Measurements from ENCODE around the gene CDC25B.

Gene CDC25B

DNA sequence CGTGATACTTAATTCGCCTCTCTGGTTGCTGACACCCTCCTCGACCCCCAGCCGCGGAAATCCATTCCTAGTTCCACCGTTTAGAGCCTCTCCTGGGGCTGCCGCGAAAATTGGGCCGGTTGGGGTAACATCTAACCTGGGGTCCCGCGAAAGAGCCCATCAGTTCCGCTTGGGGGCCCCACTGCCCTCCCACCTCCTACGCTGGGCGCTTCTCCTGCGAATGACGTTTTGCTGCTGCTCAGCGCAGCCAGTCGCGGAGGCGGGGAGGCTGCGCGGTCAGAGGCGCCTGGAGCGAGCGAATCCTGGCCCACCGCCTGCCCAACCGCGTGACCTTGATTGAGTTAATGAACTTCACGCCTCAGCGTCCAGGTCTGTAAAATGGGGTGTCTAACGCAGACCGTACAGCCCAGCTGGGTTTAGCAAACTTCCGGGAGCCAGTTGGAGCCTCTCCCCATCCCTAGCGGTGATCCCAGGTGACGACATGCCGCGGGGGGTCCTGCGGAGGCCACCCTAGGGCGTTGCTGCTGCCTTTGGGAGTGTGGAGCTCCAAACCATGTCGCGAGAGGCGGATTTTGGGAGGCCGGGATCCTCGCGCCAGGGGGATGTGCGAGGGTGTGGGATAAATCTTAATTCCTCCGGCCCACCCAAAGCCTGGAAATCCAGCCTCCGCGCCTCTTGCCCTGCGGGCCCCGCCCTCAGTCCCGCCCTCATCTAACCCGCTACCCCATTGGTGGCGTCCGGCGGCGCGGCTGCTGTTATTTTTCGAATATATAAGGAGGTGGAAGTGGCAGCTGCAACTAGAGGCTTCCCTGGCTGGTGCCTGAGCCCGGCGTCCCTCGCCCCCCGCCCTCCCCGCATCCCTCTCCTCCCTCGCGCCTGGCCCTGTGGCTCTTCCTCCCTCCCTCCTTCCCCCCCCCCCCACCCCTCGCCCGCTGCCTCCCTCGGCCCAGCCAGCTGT is at the start of gene CDC25B:
Gene CDC25B (plus strand): TSS at position 800 of the 958 bp plus-strand sequence. CDS start 222 bp downstream, outside the sequence.
- no peak for FAIRE-seq

DNA sequence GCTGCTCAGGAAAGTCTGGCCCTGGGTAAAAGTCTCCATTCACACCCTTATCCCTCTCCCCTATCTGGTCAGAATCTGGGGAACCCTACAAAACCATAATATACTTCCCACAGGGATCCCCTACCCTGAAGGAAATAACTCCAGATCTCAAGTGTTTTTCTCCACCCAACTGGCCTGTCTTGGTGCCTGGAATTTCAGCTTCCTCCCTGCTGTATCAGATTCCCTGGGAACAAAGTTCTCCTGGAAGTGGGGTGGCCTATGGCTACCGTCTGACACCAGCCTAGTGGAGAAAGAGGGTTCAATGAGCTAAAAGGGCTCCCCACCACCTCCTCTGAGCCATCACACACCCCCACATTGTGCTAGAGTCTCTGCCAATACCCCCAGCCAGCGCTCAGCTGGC is 48.6 kb upstream of the CDC25B start:
- FAIRE-seq = no peak

DNA sequence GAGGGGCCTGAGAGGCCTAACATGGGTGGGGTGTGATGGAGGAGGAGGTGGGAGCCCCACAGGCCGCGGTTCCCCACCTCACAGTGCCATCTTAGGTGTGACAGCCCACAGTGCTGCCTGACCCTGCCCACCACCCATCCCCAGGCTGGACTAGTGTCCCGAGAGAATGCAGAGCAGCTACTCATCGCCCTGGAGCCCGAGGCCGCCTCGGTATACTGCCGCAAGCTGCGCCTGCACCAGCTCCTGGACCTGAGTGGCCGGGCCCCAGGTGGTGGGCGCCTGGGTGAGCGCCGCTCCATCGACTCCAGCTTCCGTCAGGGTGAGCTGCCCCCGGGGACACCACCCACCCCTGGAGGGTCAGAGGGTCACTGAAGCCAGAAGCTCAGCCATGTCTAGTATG is 48.0 kb upstream of the CDC25B start:
- no peak for FAIRE-seq

DNA sequence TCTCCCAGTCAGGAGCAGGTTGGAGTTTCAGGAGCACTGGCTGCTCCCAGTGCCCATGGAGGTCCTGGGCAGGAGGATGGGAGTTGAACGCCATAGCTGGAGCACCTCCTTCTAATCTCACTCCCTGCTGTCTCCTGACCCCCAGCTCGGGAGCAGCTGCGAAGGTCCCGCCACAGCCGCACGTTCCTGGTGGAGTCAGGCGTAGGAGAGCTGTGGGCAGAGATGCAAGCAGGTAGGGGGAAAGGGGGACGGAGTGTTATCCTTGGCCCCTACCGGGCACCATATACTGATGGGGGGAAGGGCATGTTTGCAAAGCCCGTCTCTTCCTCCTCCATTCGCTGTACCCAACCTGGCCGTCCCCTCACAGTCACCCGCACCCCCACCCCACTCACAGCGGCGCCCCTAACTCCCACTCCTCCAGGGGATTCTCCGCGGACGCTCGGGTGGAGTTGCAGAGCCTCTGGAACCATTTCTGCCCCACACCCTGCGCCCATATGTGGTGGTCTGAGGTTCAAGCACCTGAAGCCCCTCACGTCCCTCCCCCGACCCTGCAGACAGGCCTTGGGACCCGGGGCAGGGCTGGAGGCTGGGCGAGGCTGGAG is 46.9 kb upstream of the CDC25B start:
- no peak for FAIRE-seq

- FAIRE-seq = no peak
Measured at GRCh38 chr20:3749689-3750531, 46.2 kb upstream of the CDC25B start.

GRCh38 chr20:3751305-3751674 is 44.8 kb upstream of the CDC25B start:
- no peak for FAIRE-seq

DNA sequence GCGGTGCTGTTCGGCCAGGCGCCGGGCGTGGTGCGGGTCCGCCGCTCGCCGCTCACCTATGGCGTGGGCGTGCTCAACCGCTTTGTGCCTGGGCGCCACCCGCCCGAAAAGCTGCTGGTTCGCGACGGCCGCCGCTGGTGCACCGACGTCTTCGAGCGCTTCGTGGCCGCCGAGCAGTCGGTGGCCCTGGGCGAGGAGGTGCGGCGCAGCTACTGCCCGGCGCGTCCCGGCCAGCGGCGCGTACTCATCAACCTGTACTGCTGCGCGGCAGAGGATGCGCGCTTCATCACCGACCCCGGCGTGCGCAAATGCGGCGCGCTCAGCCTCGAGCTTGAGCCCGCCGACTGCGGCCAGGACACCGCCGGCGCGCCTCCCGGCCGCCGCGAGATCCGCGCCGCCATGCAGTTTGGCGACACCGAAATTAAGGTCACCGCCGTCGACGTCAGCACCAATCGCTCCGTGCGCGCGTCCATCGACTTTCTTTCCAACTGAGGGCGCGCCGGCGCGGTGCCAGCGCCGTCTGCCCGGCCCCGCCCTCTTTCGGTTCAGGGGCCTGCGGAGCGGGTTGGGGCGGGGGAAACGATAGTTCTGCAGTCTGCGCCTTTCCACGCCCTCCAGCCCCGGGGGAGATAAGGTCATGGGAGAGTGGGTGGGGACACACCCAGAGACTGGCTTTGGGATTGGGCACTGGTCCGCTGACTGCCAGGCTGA is 44.3 kb upstream of the CDC25B start:
- no peak for FAIRE-seq

GRCh38 chr20:3752386-3752759 is 43.7 kb upstream of the CDC25B start:
- no peak for FAIRE-seq

DNA sequence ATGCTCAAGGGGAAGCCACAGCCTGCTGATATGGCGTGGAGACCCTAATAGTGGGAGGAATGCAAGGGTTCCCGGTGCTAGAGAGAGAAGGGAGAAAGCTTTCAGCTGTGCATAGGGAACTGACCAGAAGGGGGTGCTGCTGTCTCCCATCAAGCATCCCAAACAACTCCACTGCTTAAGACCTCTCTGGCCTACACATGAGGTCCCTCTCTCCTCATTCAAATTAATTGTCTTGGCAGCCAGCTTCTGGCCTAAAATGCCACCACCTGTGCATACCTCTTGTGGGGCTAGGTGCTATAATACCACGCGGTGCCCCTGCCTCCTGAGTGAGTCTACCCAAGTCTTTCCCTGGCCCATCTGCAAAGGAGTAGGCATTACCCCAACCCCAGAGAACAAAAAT is 43.0 kb upstream of the CDC25B start:
- no peak for FAIRE-seq

DNA sequence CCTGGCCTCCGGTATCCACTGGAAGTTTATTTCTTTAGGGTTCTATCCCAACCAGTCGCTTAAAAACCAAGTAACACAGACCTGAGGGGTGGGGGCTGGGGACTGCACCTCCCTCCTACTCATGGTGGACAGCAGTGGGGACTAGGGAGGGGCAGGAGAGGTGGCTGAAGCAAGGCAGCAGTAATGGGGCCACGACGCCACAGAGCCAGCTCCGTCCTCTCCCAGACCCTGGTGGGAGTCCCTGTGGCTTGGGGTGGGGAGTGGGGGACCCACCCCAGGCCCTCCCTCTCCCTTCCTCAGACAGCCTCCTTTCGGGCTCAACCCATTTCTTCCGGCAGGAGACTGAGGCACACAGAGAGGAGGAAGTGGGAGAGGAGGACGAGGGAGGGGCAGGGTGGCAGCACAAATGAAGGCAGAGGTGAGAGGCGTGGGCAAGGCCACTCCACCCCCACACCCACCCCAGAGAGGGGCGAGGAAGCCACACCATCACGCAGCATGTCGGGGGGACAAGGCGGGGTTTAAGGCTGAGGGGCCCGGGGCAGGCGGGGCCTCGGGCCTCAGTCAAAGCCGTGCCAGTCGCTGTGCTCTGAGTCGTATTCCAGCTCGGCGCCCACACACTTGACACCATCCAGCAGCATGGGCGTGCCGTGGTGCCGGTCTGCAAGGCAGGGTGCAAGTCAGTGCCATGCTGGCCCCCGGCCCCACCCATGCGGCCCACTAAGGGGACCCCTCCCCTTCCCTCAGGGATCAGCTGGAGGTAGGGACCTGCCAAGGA is 42.4 kb upstream of the CDC25B start:
- no peak for FAIRE-seq

DNA sequence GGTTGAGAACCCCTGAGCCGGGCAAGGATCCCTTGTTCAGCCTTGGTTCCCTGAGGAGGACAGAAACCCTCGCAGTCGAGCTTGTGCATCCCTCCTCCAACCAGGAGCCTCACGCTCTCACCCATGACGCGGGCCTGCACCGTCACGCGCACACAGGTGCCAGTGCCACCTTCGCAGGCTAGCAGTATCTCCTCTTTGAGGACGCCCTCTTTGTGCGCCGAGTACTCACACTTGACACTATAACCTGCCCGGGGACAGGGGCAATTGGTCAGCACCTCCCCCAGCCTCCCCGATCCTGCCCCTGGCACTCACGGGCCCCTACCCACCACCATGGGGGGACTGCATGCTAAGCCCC is 41.9 kb upstream of the CDC25B start:
- FAIRE-seq = no peak

DNA sequence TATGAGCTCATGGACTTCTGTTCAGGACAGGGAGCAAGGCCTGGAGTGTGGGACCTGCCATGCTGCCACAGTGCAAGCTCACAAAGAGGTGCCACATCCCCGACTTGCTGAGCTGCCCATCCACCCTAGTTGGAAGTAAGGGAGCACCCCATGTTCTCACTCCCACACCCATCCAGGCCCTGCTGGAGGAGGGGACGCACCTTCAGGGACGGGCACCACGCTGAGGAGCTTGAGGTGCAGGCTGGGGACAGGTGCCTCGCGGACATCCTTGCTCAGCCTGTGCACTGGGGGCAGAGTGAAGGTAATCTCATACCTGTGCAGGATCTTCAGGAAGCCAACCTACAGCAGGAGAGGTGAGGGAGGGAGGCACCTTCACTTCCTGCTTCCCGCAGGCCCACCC is 40.8 kb upstream of the CDC25B start:
- no peak for FAIRE-seq

- FAIRE-seq = no peak
Measured at GRCh38 chr20:3755814-3756480, 40.2 kb upstream of the CDC25B start.

GRCh38 chr20:3757268-3757667 is 38.8 kb upstream of the CDC25B start:
- no peak for FAIRE-seq

GRCh38 chr20:3758566-3758965 is 37.5 kb upstream of the CDC25B start:
- no peak for FAIRE-seq

DNA sequence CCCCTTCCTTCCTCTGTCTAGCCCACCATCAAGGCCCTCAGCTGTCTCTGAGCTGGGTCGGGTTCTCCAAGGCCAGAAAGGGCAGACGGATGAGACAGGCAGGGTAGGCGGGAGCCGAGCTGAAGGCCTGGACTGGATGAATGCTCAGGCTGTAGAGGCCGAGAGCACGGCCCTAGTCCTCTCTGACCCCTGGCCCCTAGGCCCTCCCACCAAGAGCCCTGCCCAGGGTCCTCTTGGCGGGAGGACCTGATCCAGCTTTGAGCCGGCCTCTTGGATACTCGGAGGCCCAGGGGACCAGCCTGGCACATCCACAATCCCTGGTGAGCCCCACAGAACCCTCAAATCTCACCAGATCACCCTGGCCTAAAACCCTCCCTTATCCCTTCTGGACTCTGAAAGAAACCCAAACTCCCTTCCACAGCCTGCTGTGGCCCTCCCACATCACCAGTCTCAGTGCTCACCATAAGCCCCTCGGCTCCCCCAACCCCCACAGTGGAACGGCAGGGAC is 36.7 kb upstream of the CDC25B start:
- no peak for FAIRE-seq

DNA sequence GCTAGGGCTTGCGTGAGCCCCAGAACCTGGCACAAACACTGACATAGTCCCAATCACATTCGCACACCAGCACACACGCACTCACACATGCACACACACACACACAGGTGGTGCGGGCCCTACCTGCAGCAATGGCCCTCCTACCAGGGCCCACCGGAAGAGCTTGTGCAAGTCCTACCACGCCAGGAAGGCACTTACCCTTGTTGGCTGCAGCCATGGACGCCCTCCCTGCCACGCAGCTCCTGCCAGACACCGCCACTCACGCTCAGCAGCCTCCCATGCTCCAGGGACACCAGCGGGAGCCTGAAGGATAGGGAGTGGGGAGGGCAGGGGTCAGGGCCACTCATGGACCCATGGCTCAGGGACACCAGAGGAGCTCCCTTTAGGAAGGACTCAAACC is 36.2 kb upstream of the CDC25B start:
- FAIRE-seq = no peak

- FAIRE-seq = no peak
Measured at GRCh38 chr20:3760655-3761348, 35.3 kb upstream of the CDC25B start.

DNA sequence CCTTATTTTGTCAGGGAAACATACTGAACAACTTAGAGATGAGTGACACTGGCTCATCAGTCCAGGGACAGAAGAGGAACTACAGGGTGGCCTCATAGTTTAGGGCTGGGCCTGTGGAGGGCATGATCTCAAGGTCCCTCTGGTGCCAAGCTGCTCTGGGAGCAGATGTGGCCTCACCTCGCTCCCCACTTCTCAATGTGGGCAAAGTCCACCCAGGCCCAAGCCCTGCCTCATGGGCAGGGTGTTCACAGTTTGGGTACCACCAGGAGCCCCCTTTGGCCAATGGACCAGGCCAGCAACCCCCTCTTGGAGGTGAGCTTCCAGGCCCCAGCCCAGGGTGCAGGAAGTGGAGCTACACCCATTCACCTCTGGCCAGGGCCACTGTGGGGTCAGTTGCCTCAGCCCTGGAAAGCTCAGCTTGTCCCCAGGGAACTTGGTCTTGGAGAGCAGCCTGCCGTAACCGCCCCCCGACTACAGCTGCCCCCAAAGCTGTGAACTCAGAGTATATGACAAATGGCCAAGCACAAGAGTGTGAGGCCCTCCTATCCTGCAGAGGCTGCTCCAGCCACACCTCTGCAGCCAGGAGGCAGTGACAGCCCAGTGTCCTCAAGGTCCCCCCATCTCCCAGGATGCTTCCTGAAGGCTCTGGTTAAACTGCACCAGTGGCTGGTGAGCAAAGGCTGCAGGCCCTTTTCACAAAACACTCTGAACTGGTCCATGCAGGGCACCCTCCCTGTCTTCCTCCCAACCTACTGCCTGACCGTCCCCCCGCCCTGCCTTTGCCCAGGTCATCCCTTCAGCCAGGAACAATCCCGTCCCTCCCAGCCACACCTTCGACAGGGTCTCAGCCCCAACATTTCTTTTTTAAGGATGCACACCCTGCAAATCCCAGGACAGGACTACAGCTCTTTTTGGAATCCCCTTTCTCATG is 32.2 kb upstream of the CDC25B start:
- FAIRE-seq = no peak

- no peak for FAIRE-seq
Measured at GRCh38 chr20:3764659-3765058, 31.5 kb upstream of the CDC25B start.

Measured in G401.6 (cell line).